ENCODE results near the gene FAM47E. TPM values are rescaled to one million over a fixed set of nuclear protein-coding genes. Genes with fewer than 3 reads are reported as not detected.

Gene FAM47E
- total and polyA plus RNA-seq, 2 of the 13 experiments (the other 11 are each of a cell fraction or from before 2014, with no cell fraction given) = 0.33 to 0.66 TPM

DNA sequence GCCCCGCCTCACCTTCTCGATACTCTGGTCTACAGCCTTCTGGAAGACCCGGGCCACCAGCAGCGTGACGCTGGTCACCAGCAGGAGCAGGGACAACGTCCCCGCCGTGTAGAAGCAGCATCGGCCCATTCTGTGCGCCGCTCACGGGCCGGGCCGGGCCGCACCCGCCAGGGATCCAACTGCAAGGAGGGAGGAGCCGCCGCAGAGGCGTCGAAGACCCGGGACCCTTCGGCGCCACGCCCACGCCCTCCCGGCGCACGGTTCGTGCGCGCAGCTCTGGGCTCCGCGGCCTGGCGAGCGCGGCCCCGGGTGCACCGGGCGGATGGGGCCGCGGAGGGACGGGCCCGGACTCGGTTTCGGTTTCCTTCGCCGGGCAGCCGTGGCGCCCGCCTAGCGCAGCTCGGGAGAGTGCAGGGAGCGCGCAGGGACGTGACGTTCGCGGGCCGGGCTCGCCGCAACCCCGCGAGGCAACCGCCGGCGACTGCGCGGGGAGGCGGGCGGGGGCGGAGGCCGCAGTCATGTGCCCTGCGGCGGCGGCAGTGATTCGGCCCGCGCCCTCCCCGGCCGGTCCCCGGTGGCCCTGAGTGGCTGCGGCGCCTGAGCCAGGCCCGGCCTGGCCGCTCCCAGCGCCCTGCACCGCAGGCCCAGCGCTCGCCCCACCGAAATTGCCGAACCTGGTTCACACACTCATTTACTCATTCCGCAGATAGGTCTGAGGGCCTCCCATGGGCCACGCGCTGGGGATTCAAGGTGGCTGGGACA, 37.9 kb upstream of the FAM47E start, which contains the start of gene SCARB2 (continued):
- TF ChIP-seq ZNF136 (CRISPR knock-in tag; IDR thresholded peaks at IDR 0.05; ENCODE audit: low read depth) = no peak
- no peak for TF ChIP-seq ZNF7 (CRISPR knock-in tag; IDR thresholded peaks at IDR 0.05)
- no peak for TF ChIP-seq ZKSCAN1 (IDR thresholded peaks at IDR 0.05; ENCODE audit: low read length)
- no peak for TF ChIP-seq ZNF549 (CRISPR knock-in tag; IDR thresholded peaks at IDR 0.05)
- TF ChIP-seq NCOA5 (CRISPR knock-in tag; IDR thresholded peaks at IDR 0.05) = no peak
- TF ChIP-seq NFYC (CRISPR knock-in tag; IDR thresholded peaks at IDR 0.05) = 0 out of 2 replicates have a peak, but pooled peaks have one; percentile 27
- TF ChIP-seq, protein P1, sequence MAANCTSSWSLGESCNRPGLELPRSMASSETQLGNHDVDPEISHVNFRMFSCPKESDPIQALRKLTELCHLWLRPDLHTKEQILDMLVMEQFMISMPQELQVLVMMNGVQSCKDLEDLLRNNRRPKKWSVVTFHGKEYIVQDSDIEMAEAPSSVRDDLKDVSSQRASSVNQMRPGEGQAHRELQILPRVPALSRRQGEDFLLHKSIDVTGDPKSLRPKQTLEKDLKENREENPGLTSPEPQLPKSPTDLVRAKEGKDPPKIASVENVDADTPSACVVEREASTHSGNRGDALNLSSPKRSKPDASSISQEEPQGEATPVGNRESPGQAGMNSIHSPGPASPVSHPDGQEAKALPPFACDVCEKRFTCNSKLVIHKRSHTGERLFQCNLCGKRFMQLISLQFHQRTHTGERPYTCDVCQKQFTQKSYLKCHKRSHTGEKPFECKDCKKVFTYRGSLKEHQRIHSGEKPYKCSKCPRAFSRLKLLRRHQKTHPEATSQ (CRISPR knock-in tag; IDR thresholded peaks at IDR 0.05; ENCODE audit: borderline replicate concordance) = no peak
- TF ChIP-seq, protein P2, sequence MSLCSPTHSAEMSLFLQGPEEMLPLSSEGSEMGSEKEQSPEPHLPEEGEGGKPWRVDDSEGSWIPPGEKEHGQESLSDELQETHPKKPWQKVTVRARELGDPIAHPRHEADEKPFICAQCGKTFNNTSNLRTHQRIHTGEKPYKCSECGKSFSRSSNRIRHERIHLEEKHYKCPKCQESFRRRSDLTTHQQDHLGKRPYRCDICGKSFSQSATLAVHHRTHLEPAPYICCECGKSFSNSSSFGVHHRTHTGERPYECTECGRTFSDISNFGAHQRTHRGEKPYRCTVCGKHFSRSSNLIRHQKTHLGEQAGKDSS (CRISPR knock-in tag; IDR thresholded peaks at IDR 0.05; ENCODE audit: borderline replicate concordance, low read depth) = peak; percentile 64; the same call in 1 of the 2 replicates
- TF ChIP-seq KLF15 (CRISPR knock-in tag; IDR thresholded peaks at IDR 0.05; ENCODE audit: borderline replicate concordance) = no peak
- 0 out of 2 replicates have a peak, but pooled peaks have one; percentile 54 for TF ChIP-seq ATAD3A (CRISPR knock-in tag; IDR thresholded peaks at IDR 0.05)
- TF ChIP-seq ZFY (CRISPR knock-in tag; IDR thresholded peaks at IDR 0.05) = peak; percentile 96
- TF ChIP-seq, protein P3, sequence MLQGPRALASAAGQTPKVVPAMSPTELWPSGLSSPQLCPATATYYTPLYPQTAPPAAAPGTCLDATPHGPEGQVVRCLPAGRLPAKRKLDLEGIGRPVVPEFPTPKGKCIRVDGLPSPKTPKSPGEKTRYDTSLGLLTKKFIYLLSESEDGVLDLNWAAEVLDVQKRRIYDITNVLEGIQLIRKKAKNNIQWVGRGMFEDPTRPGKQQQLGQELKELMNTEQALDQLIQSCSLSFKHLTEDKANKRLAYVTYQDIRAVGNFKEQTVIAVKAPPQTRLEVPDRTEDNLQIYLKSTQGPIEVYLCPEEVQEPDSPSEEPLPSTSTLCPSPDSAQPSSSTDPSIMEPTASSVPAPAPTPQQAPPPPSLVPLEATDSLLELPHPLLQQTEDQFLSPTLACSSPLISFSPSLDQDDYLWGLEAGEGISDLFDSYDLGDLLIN (CRISPR knock-in tag; IDR thresholded peaks at IDR 0.05; ENCODE audit: borderline replicate concordance) = no peak
- no peak for TF ChIP-seq LCORL (IDR thresholded peaks at IDR 0.05)
- no peak; the same call in 1 of the 2 replicates for TF ChIP-seq LCORL (CRISPR knock-in tag; IDR thresholded peaks at IDR 0.05)
- TF ChIP-seq FOXM1 (CRISPR knock-in tag; IDR thresholded peaks at IDR 0.05) = peak; percentile 53; the same call in 1 of the 2 replicates
- TF ChIP-seq IRF2 (CRISPR knock-in tag; IDR thresholded peaks at IDR 0.05) = peak; percentile 76; the same call in 1 of the 2 replicates
- TF ChIP-seq STAT5B (CRISPR knock-in tag; IDR thresholded peaks at IDR 0.05) = no peak; the same call in 1 of the 2 replicates
- no peak for TF ChIP-seq POLR2AphosphoS2 (IDR thresholded peaks at IDR 0.05; ENCODE audit: low read depth, low read length)
- TF ChIP-seq, protein P4, sequence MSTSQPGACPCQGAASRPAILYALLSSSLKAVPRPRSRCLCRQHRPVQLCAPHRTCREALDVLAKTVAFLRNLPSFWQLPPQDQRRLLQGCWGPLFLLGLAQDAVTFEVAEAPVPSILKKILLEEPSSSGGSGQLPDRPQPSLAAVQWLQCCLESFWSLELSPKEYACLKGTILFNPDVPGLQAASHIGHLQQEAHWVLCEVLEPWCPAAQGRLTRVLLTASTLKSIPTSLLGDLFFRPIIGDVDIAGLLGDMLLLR (CRISPR knock-in tag; IDR thresholded peaks at IDR 0.05) = no peak; the same call in 1 of the 2 replicates
- TF ChIP-seq ZNF282 (IDR thresholded peaks at IDR 0.05; ENCODE audit: partially characterized antibody) = no peak
- TF ChIP-seq, protein P5, sequence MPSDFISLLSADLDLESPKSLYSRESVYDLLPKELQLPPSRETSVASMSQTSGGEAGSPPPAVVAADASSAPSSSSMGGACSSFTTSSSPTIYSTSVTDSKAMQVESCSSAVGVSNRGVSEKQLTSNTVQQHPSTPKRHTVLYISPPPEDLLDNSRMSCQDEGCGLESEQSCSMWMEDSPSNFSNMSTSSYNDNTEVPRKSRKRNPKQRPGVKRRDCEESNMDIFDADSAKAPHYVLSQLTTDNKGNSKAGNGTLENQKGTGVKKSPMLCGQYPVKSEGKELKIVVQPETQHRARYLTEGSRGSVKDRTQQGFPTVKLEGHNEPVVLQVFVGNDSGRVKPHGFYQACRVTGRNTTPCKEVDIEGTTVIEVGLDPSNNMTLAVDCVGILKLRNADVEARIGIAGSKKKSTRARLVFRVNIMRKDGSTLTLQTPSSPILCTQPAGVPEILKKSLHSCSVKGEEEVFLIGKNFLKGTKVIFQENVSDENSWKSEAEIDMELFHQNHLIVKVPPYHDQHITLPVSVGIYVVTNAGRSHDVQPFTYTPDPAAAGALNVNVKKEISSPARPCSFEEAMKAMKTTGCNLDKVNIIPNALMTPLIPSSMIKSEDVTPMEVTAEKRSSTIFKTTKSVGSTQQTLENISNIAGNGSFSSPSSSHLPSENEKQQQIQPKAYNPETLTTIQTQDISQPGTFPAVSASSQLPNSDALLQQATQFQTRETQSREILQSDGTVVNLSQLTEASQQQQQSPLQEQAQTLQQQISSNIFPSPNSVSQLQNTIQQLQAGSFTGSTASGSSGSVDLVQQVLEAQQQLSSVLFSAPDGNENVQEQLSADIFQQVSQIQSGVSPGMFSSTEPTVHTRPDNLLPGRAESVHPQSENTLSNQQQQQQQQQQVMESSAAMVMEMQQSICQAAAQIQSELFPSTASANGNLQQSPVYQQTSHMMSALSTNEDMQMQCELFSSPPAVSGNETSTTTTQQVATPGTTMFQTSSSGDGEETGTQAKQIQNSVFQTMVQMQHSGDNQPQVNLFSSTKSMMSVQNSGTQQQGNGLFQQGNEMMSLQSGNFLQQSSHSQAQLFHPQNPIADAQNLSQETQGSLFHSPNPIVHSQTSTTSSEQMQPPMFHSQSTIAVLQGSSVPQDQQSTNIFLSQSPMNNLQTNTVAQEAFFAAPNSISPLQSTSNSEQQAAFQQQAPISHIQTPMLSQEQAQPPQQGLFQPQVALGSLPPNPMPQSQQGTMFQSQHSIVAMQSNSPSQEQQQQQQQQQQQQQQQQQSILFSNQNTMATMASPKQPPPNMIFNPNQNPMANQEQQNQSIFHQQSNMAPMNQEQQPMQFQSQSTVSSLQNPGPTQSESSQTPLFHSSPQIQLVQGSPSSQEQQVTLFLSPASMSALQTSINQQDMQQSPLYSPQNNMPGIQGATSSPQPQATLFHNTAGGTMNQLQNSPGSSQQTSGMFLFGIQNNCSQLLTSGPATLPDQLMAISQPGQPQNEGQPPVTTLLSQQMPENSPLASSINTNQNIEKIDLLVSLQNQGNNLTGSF (CRISPR knock-in tag; IDR thresholded peaks at IDR 0.05) = no peak
